ENCODE results near the gene ADD2.

The ADD2 gene

DNA sequence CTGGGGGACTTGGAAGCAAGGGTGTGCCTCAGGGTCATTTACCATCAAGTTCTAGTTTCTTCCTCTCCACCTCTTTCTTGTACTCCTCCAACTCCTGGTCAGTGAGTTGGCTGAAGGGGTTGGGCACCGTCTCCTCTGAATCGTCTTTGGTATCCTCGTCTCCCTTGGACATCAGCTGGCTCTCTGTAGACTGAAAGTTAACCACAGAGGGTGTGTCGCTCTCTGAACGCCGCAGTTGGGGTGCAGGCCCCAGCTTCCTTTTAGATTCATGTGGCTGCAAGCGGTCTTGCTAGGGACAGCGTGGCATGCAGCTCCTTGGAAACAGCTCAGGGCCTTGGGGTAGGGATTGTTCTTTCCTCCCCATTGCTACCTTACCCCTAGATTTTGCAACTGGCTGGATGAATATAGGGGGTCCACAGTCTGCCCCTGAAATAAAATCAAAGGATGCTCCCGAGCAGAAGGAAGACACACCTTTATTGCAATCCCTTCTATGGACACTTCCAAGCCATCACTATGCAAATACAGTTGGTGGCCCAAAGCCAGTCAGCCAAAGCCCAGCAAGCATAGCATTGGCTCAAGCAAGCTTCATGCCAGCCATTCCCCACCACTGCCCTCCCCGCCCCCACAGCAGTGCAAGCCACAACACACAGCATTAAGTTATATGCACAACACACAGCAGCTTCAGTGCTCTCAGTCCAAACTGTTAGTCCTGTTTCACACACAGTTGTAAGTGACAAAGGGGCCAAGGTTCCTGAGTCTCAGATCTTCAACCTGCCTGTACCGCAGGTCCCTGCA, 93.2 kb downstream of the ADD2 start:
- no peak overlapping the region for H4K8ac ChIP-seq (ENCODE audit: low read depth, low read length)
- DNase-seq = no peak
- no peak overlapping the region for H2BK120ac ChIP-seq (ENCODE audit: low read depth, low read length)
- H2BK5ac ChIP-seq (ENCODE audit: low read length) = no peak overlapping the region
- H3K4me1 ChIP-seq (ENCODE audit: control insufficient read depth, low read depth, low read length) = no peaks in the 10 kb centered on the region
- H3K4me2 ChIP-seq (ENCODE audit: low read length) = no peak overlapping the region
- no peak overlapping the region for H2AK5ac ChIP-seq (ENCODE audit: low read length)
- no peak overlapping the region for H4K5ac ChIP-seq (ENCODE audit: low read length)
- H3K27ac ChIP-seq (ENCODE audit: low read depth, low read length) = no peak overlapping the region
- no peak overlapping the region for H3K4ac ChIP-seq (ENCODE audit: low read depth, low read length)
- no peak overlapping the region for H3K4me3 ChIP-seq (ENCODE audit: low read length)
- no peak overlapping the region for H3K56ac ChIP-seq (ENCODE audit: low read length)
- H3K23ac ChIP-seq (ENCODE audit: low read length) = no peak overlapping the region
- H3K79me2 ChIP-seq (ENCODE audit: control insufficient read depth, insufficient read depth, low read length) = no peaks in the 10 kb centered on the region
- no peaks in the 10 kb centered on the region for H3K27me3 ChIP-seq (ENCODE audit: insufficient read depth, low read length, poor library complexity)
- H3K79me1 ChIP-seq (ENCODE audit: low read length) = no peaks in the 10 kb centered on the region
- peaks cover 5% of the 10 kb centered on the region for H3K36me3 ChIP-seq (ENCODE audit: control insufficient read depth, insufficient read depth, low read length)
- no peak overlapping the region for H3K9ac ChIP-seq (ENCODE audit: low read length)
- WGBS (ENCODE audit: extremely low coverage, insufficient coverage, low lambda C conversion rate) = no CpG with 5 or more reads among the region's 11 CpGs
- H3K18ac ChIP-seq (ENCODE audit: low read length) = no peak overlapping the region
- H2BK15ac ChIP-seq (replicated peaks; ENCODE audit: low read depth) = no peak overlapping the region

DNA sequence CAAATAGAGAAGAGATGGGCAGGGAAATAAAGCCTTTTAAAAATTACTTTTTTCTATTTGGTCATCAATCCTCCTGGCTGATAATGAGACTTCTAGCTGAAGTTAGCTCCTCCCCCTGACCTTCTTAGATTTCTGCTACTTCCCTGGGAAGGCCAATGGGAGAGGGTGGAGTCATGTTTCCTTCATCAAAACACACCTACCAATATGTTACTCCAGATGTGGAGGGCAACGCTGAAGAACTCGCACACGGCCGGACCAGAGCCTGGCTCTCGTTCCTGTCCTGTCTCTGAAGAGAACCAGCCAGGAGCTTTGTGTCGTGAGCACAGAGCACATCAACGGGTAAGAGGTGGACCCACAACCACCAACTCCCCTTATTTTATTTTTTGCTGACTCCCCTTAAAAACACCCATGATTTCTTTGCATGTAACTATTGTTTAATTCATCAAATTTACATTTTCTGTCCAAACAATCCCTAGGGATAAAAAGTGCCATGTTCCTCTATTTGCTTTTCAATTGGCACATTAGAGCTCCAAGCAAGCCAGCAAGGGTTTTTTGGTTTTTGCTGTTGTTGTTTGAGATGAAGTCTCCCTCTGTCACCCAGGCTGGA, 94.9 kb downstream of the ADD2 start:
- DNase-seq = no peak
- H2BK15ac ChIP-seq (replicated peaks; ENCODE audit: low read depth) = no peak overlapping the region
- WGBS (ENCODE audit: extremely low coverage, insufficient coverage, low lambda C conversion rate) = no CpG with 5 or more reads among the region's 7 CpGs
- no peak overlapping the region for H2BK120ac ChIP-seq (ENCODE audit: low read depth, low read length)
- peaks cover 4% of the 10 kb centered on the region for H3K36me3 ChIP-seq (ENCODE audit: control insufficient read depth, insufficient read depth, low read length)
- no peak overlapping the region for H2BK5ac ChIP-seq (ENCODE audit: low read length)
- H3K27me3 ChIP-seq (ENCODE audit: insufficient read depth, low read length, poor library complexity) = no peaks in the 10 kb centered on the region
- no peak overlapping the region for H3K27ac ChIP-seq (ENCODE audit: low read depth, low read length)
- no peak overlapping the region for H3K4ac ChIP-seq (ENCODE audit: low read depth, low read length)
- H3K4me2 ChIP-seq (ENCODE audit: low read length) = no peak overlapping the region
- H3K18ac ChIP-seq (ENCODE audit: low read length) = no peak overlapping the region
- H3K9ac ChIP-seq (ENCODE audit: low read length) = no peak overlapping the region
- H3K79me2 ChIP-seq (ENCODE audit: control insufficient read depth, insufficient read depth, low read length) = no peaks in the 10 kb centered on the region
- H3K23ac ChIP-seq (ENCODE audit: low read length) = no peak overlapping the region
- no peak overlapping the region for H2AK5ac ChIP-seq (ENCODE audit: low read length)
- H3K56ac ChIP-seq (ENCODE audit: low read length) = no peak overlapping the region
- no peaks in the 10 kb centered on the region for H3K79me1 ChIP-seq (ENCODE audit: low read length)
- H4K5ac ChIP-seq (ENCODE audit: low read length) = no peak overlapping the region
- no peak overlapping the region for H3K4me3 ChIP-seq (ENCODE audit: low read length)
- H3K4me1 ChIP-seq (ENCODE audit: control insufficient read depth, low read depth, low read length) = no peaks in the 10 kb centered on the region
- no peak overlapping the region for H4K8ac ChIP-seq (ENCODE audit: low read depth, low read length)

DNA sequence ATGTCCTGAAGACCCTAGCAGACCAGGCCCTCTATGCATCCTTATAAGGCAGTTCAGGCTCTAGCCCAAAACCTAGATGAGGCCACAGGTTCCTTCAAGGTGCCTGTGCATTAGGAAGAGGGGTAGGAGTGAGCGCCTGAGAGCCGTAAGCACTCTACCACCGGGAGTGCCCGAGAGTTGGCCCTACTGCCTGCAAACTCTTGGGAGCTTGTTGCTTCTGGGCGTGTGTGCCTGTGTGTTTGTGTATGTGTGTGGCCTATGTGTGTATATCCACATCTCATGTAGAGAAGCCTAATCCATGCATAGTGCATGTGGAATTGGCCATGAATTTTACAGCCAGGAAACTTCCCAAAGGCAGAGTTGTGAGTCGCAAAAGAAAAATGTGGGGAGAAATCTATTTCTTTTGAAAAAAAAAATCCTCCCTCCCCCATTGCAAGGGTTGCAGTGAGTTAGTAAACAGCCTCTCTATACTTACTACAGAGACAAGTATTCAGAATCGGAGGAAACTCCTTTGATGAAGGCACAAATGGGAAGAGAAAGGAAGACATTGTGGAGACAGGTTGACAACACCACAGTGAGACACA, 96.8 kb downstream of the ADD2 start:
- no CpG with 5 or more reads among the region's 7 CpGs for whole genome bisulfite sequencing (ENCODE audit: extremely low coverage, insufficient coverage, low lambda C conversion rate)
- Histone ChIP-seq H3K27ac (ENCODE audit: low read depth, low read length) (no peak overlapping the region), H3K4me3 (ENCODE audit: low read length) (no peak overlapping the region)

GRCh38 chr2:70670626-70671025, 97.4 kb downstream of the ADD2 start:
- no peak overlapping the region for H3K56ac ChIP-seq (ENCODE audit: low read length)
- no peak overlapping the region for H3K4me3 ChIP-seq (ENCODE audit: low read length)
- no peaks in the 10 kb centered on the region for H3K27me3 ChIP-seq (ENCODE audit: insufficient read depth, low read length, poor library complexity)
- no peak overlapping the region for H2AK5ac ChIP-seq (ENCODE audit: low read length)
- H2BK5ac ChIP-seq (ENCODE audit: low read length) = no peak overlapping the region
- no peak overlapping the region for H3K27ac ChIP-seq (ENCODE audit: low read depth, low read length)
- no peak overlapping the region for H3K4ac ChIP-seq (ENCODE audit: low read depth, low read length)
- WGBS (ENCODE audit: extremely low coverage, insufficient coverage, low lambda C conversion rate) = no CpG with 5 or more reads among the region's 3 CpGs
- H3K4me1 ChIP-seq (ENCODE audit: control insufficient read depth, low read depth, low read length) = no peaks in the 10 kb centered on the region
- DNase-seq = no peak
- no peak overlapping the region for H4K8ac ChIP-seq (ENCODE audit: low read depth, low read length)
- no peak overlapping the region for H3K4me2 ChIP-seq (ENCODE audit: low read length)
- H2BK120ac ChIP-seq (ENCODE audit: low read depth, low read length) = no peak overlapping the region
- no peaks in the 10 kb centered on the region for H3K79me2 ChIP-seq (ENCODE audit: control insufficient read depth, insufficient read depth, low read length)
- no peak overlapping the region for H4K5ac ChIP-seq (ENCODE audit: low read length)
- H3K36me3 ChIP-seq (ENCODE audit: control insufficient read depth, insufficient read depth, low read length) = peaks cover 1% of the 10 kb centered on the region
- no peak overlapping the region for H2BK15ac ChIP-seq (replicated peaks; ENCODE audit: low read depth)
- H3K23ac ChIP-seq (ENCODE audit: low read length) = no peak overlapping the region
- H3K79me1 ChIP-seq (ENCODE audit: low read length) = no peaks in the 10 kb centered on the region
- H3K18ac ChIP-seq (ENCODE audit: low read length) = no peak overlapping the region
- H3K9ac ChIP-seq (ENCODE audit: low read length) = no peak overlapping the region

More for the DNA sequence above, 96.8 kb downstream of the ADD2 start:
- Histone ChIP-seq H3K4ac (ENCODE audit: low read depth, low read length) (no peak overlapping the region), H3K79me1 (ENCODE audit: low read length) (no peaks in the 10 kb centered on the region), H2BK5ac (ENCODE audit: low read length) (no peak overlapping the region), H3K36me3 (ENCODE audit: control insufficient read depth, insufficient read depth, low read length) (peaks cover 1% of the 10 kb centered on the region), H2AK5ac (ENCODE audit: low read length) (no peak overlapping the region), H3K4me2 (ENCODE audit: low read length) (no peak overlapping the region), H2BK120ac (ENCODE audit: low read depth, low read length) (no peak overlapping the region), H3K56ac (ENCODE audit: low read length) (no peak overlapping the region), H4K8ac (ENCODE audit: low read depth, low read length) (no peak overlapping the region), H3K27me3 (ENCODE audit: insufficient read depth, low read length, poor library complexity) (no peaks in the 10 kb centered on the region), H3K18ac (ENCODE audit: low read length) (no peak overlapping the region), H3K23ac (ENCODE audit: low read length) (no peak overlapping the region), H3K4me1 (ENCODE audit: control insufficient read depth, low read depth, low read length) (no peaks in the 10 kb centered on the region), H2BK15ac (replicated peaks; ENCODE audit: low read depth) (no peak overlapping the region), H4K5ac (ENCODE audit: low read length) (no peak overlapping the region), H3K9ac (ENCODE audit: low read length) (no peak overlapping the region), H3K79me2 (ENCODE audit: control insufficient read depth, insufficient read depth, low read length) (no peaks in the 10 kb centered on the region)
- peak; percentile 10 for DNase-seq

GRCh38 chr2:70670202-70670601, 97.8 kb downstream of the ADD2 start:
- Histone ChIP-seq H3K56ac (ENCODE audit: low read length) (no peak overlapping the region), H4K8ac (ENCODE audit: low read depth, low read length) (no peak overlapping the region), H3K27ac (ENCODE audit: low read depth, low read length) (no peak overlapping the region), H2BK120ac (ENCODE audit: low read depth, low read length) (no peak overlapping the region), H2AK5ac (ENCODE audit: low read length) (no peak overlapping the region), H3K79me2 (ENCODE audit: control insufficient read depth, insufficient read depth, low read length) (no peaks in the 10 kb centered on the region), H3K27me3 (ENCODE audit: insufficient read depth, low read length, poor library complexity) (no peaks in the 10 kb centered on the region), H3K4me3 (ENCODE audit: low read length) (no peak overlapping the region), H3K18ac (ENCODE audit: low read length) (no peak overlapping the region), H3K23ac (ENCODE audit: low read length) (no peak overlapping the region), H3K4me2 (ENCODE audit: low read length) (no peak overlapping the region), H2BK15ac (replicated peaks; ENCODE audit: low read depth) (no peak overlapping the region), H3K9ac (ENCODE audit: low read length) (no peak overlapping the region), H2BK5ac (ENCODE audit: low read length) (no peak overlapping the region), H3K79me1 (ENCODE audit: low read length) (no peaks in the 10 kb centered on the region), H4K5ac (ENCODE audit: low read length) (no peak overlapping the region), H3K36me3 (ENCODE audit: control insufficient read depth, insufficient read depth, low read length) (peaks cover 1% of the 10 kb centered on the region), H3K4ac (ENCODE audit: low read depth, low read length) (no peak overlapping the region), H3K4me1 (ENCODE audit: control insufficient read depth, low read depth, low read length) (no peaks in the 10 kb centered on the region)
- DNase-seq = no peak
- WGBS (ENCODE audit: extremely low coverage, insufficient coverage, low lambda C conversion rate) = no CpG with 5 or more reads among the region's 1 CpG

Measured in mesendoderm (in vitro differentiated cells).